NAMALWA (cell line): ENCODE results near the gene CNTLN.
"Not testable (repeated sequence)": the region's sequence is repeated elsewhere in the genome, so short reads cannot be mapped to it uniquely, and the experiment has no call there.

Source experiments
- DNase-seq: peaks from one replicate; pipeline ENCODE4 v3.0.0-alpha.2; 2015; ENCODE audit warnings: low spot score

Gene CNTLN

DNA sequence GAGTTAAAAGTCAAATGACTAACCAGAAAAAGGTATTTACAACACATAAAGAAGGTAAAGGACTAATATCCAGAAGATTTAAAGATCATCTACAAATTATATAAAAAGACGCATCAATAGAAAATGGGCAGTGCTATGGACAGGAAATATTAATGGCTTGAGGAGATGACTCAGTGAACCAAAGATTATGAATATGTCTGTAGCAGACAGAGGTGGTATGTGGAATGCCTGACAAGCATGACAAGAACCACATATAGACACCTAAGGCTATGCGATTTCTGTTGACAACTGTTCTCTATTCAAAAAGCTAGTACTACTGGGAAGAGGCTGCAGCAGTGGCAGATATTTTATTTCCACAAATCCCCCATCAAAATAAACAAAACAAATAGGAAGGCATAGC, 267.0 kb downstream of the CNTLN start:
- no peak for DNase-seq

- peak; percentile 55 for DNase-seq
These were observed 267.5 kb downstream of the CNTLN start for GRCh38 chr9:17402309-17402708.

DNA sequence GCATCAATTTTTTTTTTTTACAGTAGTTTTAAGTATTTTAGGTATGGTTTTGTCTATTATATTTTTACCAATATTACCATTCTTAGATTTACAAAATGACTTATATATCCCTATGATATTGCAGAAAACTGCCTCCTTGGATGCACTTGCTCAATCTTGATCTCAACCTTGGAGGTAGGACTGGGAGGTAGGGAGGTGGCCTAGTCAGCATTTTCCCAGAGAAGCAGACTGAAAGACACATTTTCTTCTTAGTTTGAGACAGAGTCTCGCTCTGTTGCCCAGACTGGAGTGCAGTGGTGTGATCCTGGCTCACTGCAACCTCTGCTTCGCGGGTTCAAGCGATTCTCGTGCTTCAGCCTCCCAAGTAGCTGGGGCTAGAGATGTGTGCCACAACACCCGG, 268.7 kb downstream of the CNTLN start:
- DNase-seq = no peak

DNA sequence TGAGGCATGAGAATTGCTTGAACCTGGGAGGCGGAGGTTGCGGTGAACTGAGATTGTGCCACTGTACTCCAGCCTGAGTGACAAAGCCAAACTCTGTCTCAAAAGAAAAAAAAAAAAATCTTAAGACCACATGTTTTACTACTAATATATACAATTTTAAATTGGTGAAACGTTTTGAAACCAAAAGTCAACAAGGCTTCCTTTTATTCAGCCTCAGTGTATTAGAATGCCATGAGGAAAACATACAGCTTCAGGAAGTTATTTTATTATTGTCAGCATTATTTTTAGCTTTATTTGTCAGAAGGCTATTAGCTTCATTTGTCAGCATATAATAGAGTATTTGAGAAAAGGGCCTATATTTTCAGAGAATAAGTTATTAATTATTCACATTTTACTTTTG, 280.1 kb downstream of the CNTLN start:
- no peak for DNase-seq

- no peak for DNase-seq
These were observed 288.3 kb downstream of the CNTLN start for GRCh38 chr9:17422994-17423680.

- DNase-seq = no peak
These were observed 288.8 kb downstream of the CNTLN start for GRCh38 chr9:17423681-17424011.

GRCh38 chr9:17425384-17425783, 290.5 kb downstream of the CNTLN start:
- DNase-seq = no peak

DNA sequence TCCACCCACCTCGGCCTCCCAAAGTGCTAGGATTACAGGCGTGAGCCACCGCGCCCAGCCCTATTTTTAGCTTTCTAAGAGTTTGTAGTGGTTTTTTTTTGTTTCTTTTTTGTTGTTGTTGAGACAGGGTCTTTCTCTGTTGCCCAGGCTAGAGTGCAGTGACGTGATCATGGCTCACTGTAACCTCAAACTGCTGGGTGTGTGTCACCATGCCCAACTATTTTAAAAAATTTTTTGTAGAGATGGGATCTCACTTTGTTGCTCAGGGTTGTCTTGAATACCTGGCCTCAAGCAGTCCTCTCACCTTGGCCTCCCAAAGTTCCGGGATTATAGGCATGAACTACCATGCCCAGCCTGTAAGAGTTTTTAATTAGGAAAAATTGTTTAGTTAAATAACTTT, 298.7 kb downstream of the CNTLN start:
- DNase-seq = no peak

- no peak for DNase-seq
These were observed 302.0 kb downstream of the CNTLN start for GRCh38 chr9:17436854-17437253.

DNA sequence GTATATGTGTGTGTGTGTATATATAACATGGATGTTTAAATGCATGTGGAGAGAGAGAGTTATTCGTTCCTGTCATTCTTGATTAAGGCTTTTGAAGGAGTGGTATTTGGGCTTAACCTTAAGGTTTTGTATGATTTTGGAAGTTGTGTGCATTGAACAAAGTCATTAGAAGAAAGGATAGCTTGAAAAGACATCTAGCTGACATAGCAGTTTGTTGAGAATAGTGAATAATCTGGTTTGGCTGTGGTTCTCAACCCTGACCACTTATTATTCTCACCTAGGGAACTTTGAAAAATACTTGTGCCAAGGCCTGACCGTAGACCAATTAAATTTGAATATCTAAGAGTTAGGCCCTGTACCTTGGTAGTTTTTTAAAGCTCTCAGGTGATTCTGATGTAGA, 303.0 kb downstream of the CNTLN start:
- no peak for DNase-seq

DNA sequence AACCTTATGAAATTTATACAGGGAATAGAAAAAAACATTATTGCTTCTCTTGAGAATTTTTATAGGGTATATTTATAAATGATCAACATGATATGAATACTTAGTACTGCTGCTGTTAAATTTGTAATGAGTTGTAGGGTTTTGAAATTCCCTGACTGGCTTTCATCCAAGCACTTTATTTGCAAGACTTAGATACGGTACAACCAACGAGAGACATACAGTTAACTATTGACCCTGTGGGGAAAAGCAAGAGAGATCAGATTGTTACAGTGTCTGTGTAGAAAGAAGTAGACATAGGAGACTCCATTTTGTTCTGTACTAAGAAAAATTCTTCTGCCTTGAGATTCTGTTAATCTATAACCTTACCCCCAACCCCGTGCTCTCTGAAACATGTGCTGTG, 310.3 kb downstream of the CNTLN start:
- DNase-seq = not testable (repeated sequence)

DNA sequence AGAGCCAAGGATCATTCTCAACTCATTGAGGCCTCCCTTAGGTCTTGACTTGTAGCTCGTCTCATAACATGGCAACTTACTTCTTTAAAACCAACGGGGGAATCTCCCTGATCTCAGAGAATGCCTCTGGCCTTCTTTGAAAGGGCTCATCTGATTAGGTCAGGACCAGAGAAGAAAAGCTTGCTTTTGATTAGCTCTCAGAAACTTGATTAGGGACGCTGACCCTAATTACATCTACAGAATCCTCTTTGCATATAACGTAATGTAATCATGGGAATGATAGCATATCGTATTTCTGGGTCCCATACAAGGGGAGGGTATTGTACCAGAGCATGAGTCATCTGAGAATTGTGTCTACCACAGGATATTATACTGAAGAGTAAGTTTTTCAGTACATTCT, 318.9 kb downstream of the CNTLN start:
- DNase-seq = no peak

- DNase-seq = peak; percentile 64
These were observed 328.1 kb downstream of the CNTLN start for GRCh38 chr9:17462869-17463464.

- DNase-seq = no peak
These were observed 335.4 kb downstream of the CNTLN start for GRCh38 chr9:17470036-17470813.

- DNase-seq = no peak
These were observed 337.3 kb downstream of the CNTLN start for GRCh38 chr9:17472126-17472525.

DNA sequence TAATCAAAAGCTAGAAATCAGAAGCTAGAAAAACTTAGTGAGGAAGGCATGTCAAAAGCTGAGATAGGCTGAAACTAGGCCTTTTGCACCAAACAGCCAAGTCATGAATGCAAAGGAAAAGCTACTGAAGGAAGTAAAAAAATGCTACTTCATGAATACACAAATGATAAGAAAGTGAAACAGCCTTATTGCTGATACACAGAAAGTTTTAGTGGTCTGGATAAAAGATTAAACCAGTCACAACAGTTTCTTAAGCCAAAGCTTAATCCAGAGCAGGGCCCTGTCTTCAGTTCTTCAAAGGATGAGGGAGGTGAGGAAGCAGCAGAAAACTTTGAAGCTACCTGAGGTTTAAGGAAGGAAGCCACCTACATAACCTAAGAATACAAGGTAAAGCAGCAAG, 341.6 kb downstream of the CNTLN start:
- DNase-seq = no peak

DNA sequence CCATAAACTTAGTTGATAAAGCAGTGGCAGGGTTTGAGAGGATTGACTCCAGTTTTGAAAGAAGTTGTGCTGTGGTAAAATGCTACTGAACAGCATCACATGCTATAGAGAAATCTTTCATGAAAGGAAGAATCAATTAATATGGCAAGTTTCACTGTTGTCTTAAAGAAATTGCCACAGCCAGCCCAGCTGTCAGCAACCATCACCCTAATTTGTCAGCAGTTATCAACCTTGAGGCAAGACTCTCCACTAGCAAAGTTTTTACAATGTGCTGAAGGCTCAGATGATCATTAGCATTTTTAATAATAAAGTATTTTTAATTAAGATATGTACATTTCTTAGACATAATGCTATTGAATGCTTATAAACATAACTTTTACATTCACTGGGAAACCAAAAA, 343.0 kb downstream of the CNTLN start:
- no peak for DNase-seq

DNA sequence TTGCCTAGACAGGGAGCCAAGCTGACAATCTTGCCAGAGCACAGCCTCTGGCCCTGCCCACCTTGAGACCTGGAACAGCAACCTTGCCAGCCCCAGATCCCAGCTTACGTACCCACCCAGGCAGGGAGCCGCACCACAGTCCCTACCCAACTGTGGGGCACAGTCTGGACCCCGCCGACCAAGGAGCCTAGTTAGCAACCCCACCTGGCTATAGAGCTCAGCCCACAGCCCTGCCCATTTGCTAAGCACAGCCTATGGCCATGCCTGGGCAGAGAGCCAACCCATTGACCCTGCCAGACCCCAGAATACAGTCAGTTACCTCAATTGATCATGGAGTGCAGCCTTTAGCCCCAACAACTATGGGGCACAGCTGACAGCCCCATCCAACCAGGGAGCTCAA, 346.1 kb downstream of the CNTLN start:
- no peak for DNase-seq

DNA sequence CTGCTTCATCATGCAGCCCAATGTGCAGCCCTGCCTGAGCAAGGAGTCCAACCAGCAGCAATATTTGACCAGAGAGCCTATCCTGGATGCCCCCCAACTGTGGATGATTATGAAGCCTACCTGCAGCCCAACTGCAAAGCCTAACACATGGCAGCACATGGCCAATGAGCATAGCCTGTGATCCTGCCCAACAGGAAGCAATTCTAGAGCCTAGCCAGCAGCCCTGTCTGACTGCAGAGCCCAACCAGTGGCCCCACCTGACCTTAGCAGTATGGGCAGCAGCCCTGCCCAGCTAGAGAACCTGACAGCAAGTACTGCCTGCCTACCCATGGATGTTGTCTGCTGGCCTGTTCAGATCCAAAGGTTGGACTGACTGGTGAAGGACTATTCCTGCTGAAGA, 346.7 kb downstream of the CNTLN start:
- DNase-seq = no peak

DNA sequence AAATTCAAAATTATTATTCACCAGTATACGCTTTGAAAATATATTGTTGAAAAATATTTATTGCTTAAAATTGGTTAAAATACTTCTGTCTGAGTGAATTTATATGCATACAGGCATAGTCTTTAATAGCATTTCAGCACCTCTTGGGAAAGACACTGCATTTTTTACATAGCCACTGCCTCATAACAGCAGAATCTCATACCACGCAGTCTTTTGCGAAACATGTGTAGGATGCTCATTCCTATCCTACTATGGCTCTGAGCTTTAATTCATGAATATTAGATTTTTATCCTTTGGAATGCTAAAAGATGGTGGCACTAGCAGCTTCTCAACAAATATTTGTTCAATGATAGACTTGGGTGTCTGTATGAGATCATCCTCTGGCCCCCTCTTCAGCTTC, 350.1 kb downstream of the CNTLN start:
- no peak for DNase-seq

DNA sequence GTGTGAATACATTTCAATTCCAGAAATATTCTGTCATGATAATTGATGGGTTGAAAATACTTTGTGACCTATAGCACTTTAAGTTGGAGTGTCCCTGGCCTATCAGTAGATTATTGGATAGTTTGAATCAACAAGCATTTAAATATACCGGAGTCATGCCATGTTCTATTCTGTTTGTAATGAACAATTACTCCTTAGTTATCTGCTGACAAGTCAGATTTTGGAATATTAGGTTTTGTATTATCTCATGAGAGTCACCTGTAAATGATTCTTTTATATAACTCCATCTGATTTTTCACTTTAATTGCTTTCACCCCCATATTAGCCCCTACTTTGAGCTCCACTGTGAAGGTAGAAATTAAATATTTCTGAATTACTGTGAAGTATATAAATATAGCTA, 351.6 kb downstream of the CNTLN start:
- DNase-seq = no peak

GRCh38 chr9:17487467-17487866, 352.6 kb downstream of the CNTLN start:
- DNase-seq = no peak

- no peak for DNase-seq
These were observed 353.8 kb downstream of the CNTLN start for GRCh38 chr9:17488662-17489061.

- DNase-seq = no peak
These were observed 355.3 kb downstream of the CNTLN start for GRCh38 chr9:17490110-17490509.
